ENCODE data around the gene LCOR. TPM values are rescaled to one million over a fixed set of nuclear protein-coding genes. Genes with fewer than 3 reads are reported as not detected.

LCOR gene
- total RNA-seq, 3 donors from 2014 or later = 70.4 to 106 (median 93.0) TPM

DNA sequence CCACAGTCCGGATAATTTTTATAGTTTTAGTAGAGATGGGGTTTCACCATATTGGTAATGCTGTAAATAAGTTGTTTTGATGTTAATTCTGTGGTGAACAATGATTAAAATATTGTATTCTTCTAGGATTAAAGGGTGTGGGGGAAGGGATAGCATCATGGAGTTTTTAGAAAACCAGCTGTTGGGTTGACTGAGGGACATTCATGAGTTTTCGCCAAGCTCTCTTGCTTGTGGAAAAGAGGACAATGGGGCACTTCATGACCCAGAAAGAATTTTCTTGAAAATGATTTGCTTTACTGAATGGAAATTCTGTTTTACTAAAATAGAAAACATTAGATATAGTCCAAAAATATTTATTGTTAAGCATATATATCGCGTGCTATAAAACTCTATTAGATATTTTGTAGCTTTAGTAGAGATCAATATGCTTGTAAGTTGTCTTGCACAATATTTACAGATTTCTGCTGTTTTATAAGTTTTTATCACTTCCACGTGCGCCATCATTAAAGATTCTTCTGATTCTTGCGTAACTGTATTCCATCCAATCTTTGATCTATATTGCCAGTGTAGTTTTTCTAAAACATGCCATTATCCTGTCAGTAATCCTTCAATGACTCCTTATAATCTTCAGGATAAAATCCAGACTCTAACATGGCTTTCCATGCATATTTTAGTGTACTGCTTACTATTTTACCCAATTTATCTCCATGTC lies 41.8 kb downstream of the LCOR start:
- DNase-seq = no peak
- Histone ChIP-seq H3K4me1 (ENCODE audit: low read depth) (no peaks in the 10 kb centered on the region), H3K9me3 (no peaks in the 10 kb centered on the region), H3K36me3 (ENCODE audit: low read depth) (no peaks in the 10 kb centered on the region), H3K4me3 (no peak overlapping the region)
- intact Hi-C loops (cut with DNase I, micrococcal nuclease) = no loop called here
- no peak for ATAC-seq
- TF ChIP-seq, protein P1, sequence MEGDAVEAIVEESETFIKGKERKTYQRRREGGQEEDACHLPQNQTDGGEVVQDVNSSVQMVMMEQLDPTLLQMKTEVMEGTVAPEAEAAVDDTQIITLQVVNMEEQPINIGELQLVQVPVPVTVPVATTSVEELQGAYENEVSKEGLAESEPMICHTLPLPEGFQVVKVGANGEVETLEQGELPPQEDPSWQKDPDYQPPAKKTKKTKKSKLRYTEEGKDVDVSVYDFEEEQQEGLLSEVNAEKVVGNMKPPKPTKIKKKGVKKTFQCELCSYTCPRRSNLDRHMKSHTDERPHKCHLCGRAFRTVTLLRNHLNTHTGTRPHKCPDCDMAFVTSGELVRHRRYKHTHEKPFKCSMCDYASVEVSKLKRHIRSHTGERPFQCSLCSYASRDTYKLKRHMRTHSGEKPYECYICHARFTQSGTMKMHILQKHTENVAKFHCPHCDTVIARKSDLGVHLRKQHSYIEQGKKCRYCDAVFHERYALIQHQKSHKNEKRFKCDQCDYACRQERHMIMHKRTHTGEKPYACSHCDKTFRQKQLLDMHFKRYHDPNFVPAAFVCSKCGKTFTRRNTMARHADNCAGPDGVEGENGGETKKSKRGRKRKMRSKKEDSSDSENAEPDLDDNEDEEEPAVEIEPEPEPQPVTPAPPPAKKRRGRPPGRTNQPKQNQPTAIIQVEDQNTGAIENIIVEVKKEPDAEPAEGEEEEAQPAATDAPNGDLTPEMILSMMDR (IDR thresholded peaks at IDR 0.05) = no peak

DNA sequence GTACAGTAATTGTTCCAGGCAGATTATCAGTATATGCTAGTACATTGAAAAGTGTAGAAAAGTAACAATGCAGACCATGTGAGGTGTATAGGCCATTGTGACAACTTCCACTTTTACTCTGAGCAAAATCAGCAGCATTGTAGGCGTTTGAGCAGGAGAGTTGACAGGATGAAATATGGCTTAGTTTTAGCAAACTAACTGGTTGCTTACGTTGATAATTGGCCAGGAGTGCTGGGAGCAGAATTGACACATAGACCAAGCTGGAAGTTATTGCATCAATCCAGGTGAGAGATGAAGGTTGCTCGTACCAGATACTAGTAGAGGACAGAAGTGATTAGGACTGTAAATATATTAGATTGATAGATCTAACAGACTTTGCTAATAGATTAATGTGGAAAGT lies 46.0 kb downstream of the LCOR start:
- H3K9me3 ChIP-seq = no peaks in the 10 kb centered on the region
- DNase-seq (no peak), ATAC-seq (peak; percentile 19)
- H3K36me3 ChIP-seq (ENCODE audit: low read depth) = no peaks in the 10 kb centered on the region
- intact Hi-C loops (cut with DNase I, micrococcal nuclease) = no loop called here
- H3K4me1 ChIP-seq (ENCODE audit: low read depth) = no peaks in the 10 kb centered on the region
- no peak overlapping the region for H3K4me3 ChIP-seq
- TF ChIP-seq, protein P1 (IDR thresholded peaks at IDR 0.05) = no peak

DNA sequence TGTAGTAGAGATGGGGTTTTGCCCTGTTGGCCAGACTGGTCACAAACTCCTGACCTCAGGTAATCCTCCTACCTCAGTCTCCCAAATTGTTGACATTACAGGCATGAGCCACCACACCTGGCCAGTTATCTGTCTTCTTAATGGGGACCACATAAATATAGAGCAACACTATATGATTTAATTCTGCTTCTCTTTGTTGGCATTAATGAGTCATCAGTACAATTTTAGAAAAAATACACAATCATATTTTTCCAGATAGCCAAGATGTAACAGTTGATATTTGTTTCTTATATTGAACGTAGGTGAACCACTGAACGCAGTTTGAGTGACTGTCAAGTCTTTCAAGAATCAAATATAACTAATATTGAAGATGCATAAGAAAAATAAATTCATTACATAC lies 48.5 kb downstream of the LCOR start:
- H3K4me1 ChIP-seq (ENCODE audit: low read depth) = no peaks in the 10 kb centered on the region
- no peaks in the 10 kb centered on the region for H3K36me3 ChIP-seq (ENCODE audit: low read depth)
- H3K4me3 ChIP-seq = no peak overlapping the region
- TF ChIP-seq, protein P1 (IDR thresholded peaks at IDR 0.05) = no peak
- intact Hi-C loops (cut with DNase I, micrococcal nuclease) = no loop called here
- H3K9me3 ChIP-seq = no peaks in the 10 kb centered on the region
- ATAC-seq = no peak
- DNase-seq = no peak

DNA sequence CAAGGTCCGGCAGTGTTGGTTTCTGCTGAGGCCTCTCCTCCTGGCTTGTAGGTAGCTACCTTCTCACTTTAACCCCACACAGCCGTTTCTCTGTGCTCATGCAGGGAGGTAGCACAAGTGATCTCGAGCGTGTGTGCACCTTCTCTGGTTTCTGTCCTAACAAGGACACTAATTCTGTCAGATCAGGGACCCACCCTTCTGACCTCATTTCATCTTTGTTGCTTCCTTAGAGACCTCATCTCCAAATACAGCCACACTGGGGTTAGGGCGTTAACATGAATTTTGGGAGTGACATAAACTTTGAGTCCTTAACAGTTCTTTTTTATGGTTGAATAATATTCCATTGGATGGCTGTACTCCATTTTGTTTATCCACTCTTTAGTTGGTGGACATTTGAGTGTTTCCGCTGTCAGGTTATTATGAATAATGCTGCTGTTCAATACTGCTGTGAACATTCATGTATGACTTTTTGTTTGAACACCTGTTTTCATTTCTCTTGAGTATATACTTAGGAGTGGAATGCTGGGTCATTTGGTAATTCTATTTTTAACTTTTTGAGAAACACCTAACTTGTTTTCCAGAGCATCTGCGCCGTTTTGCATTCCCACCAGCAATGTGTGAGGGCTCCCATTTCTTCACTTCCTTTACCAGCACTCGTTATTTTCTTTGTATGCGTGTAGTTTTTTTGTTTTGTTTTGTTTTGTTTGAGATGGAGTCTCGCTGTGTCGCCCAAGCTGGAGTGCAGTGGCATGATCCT lies 57.5 kb downstream of the LCOR start:
- no peak for DNase-seq
- intact Hi-C loops (cut with DNase I, micrococcal nuclease) = no loop called here
- Histone ChIP-seq H3K4me3 (no peak overlapping the region), H3K4me1 (ENCODE audit: low read depth) (no peaks in the 10 kb centered on the region), H3K9me3 (peaks cover 6% of the 10 kb centered on the region), H3K36me3 (ENCODE audit: low read depth) (no peaks in the 10 kb centered on the region)
- peak; percentile 7 for ATAC-seq
- TF ChIP-seq, protein P1 (IDR thresholded peaks at IDR 0.05) = no peak

DNA sequence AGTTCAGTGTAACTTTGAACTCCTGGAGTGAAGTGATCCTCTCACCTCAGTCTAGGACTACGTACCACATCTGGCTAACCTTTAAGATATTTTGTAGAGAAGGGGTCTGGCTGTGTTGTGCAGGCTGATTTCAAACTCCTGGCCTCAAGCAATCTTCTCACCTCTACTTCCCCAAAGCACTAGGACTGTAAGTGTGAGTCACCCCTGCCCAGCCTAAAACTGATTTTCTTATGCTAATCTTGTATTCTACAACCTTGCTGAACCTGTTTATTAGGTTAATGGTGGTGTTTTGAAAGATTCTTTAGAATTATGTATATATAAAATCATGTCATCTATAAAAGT lies 58.0 kb downstream of the LCOR start:
- intact Hi-C loops (cut with DNase I, micrococcal nuclease) = no loop called here
- Histone ChIP-seq H3K4me1 (ENCODE audit: low read depth) (no peaks in the 10 kb centered on the region), H3K9me3 (peaks cover 6% of the 10 kb centered on the region), H3K4me3 (no peak overlapping the region), H3K36me3 (ENCODE audit: low read depth) (no peaks in the 10 kb centered on the region)
- ATAC-seq (peak; percentile 76), DNase-seq (no peak)
- TF ChIP-seq, protein P1 (IDR thresholded peaks at IDR 0.05) = no peak
